WTC11 (cell line): ENCODE measurements around the gene PDE8B.

Experiments
- ATF2 ChIP-seq: sonication (generic); formaldehyde crosslinking; IDR thresholded peaks from 2 replicates; pipeline ENCODE4 v1.8.1; 2022; ENCODE audit warnings: low read depth, missing genetic modification reagents, borderline replicate concordance
- CREB1 ChIP-seq: sonication (generic); formaldehyde crosslinking; IDR thresholded peaks from 2 replicates; pipeline ENCODE4 v1.8.0; 2023; ENCODE audit warnings: mild to moderate bottlenecking, missing genetic modification reagents
- CREM ChIP-seq: sonication (generic); formaldehyde crosslinking; IDR thresholded peaks from 2 replicates; pipeline ENCODE4 v1.8.1; 2022; ENCODE audit warnings: mild to moderate bottlenecking, missing genetic modification reagents, moderate library complexity
- CTCF ChIP-seq: fragments of 200-600 bp; IDR thresholded peaks from 2 replicates; pipeline ENCODE4 v1.8.0; 2022; ENCODE audit warnings: antibody characterized with exemption
- JUN ChIP-seq: sonication (generic); formaldehyde crosslinking; IDR thresholded peaks from 2 replicates; pipeline ENCODE4 v1.8.0; 2023; ENCODE audit warnings: mild to moderate bottlenecking, missing genetic modification reagents
- NFYB ChIP-seq: sonication (generic); formaldehyde crosslinking; conservative IDR thresholded peaks from 2 replicates; pipeline ENCODE4 v1.8.0; 2022; ENCODE audit warnings: low read depth, missing genetic modification reagents
- TCF7 ChIP-seq: sonication (generic); formaldehyde crosslinking; IDR thresholded peaks from 2 replicates; pipeline ENCODE4 v1.8.0; 2022; ENCODE audit warnings: mild to moderate bottlenecking, low read depth, missing genetic modification reagents, moderate library complexity
- ZNF138 ChIP-seq: sonication (generic); formaldehyde crosslinking; conservative IDR thresholded peaks from 2 replicates; pipeline ENCODE4 v1.8.1; 2022; ENCODE audit warnings: mild to moderate bottlenecking, moderate library complexity, missing genetic modification reagents
- ZNF281 ChIP-seq: sonication (generic); formaldehyde crosslinking; IDR thresholded peaks from 2 replicates; pipeline ENCODE4 v1.8.0; 2023; ENCODE audit warnings: mild to moderate bottlenecking, missing genetic modification reagents
- ZNF425 ChIP-seq: fragments of 250-450 bp; sonication (Bioruptor Pico); conservative IDR thresholded peaks from 2 replicates; pipeline ENCODE4 v1.9.0; 2021; ENCODE audit warnings: mild to moderate bottlenecking

GRCh38 chr5:77356740-77357139 is 146.3 kb downstream of the PDE8B start:
- TF ChIP-seq CREM (CRISPR knock-in tag) (no peak), CTCF (no peak), ZNF281 (CRISPR knock-in tag) (no peak), CREB1 (CRISPR knock-in tag) (no peak), JUN (CRISPR knock-in tag) (no peak), ATF2 (CRISPR knock-in tag) (no peak), ZNF425 (CRISPR knock-in tag) (no peak), NFYB (CRISPR knock-in tag) (no peak), TCF7 (CRISPR knock-in tag) (no peak), ZNF138 (CRISPR knock-in tag) (no peak)
